Renal pelvis (tissue), 4 donors: ENCODE results near the gene KRTAP5-2. TPM values are rescaled to one million over a fixed set of nuclear protein-coding genes. Genes with fewer than 3 reads are reported as not detected.
"Not testable (repeated sequence)": the region's sequence is repeated elsewhere in the genome, so short reads cannot be mapped to it uniquely, and the experiment has no call there.

Source experiments
- DNase-seq: peaks from one replicate; pipeline ENCODE4 v3.0.0-alpha.2; 2013
- polyA plus RNA-seq, 3 donors: library from polyadenylated mRNA; unstranded; fragments of 120-200 nt; gene quantifications; one replicate each; pipeline ENCODE4 v1.2.1, GENCODE V29; 2013; ENCODE audit not compliant: insufficient read length in 3 of 3

Gene KRTAP5-2
- polyA plus RNA-seq, 3 donors = 0.25 to 0.42 TPM; not detected in 1

GRCh38 chr11:1595994-1596575, 2.0 kb downstream of the KRTAP5-2 start:
- not testable (repeated sequence) for DNase-seq

GRCh38 chr11:1592628-1593027, 5.5 kb downstream of the KRTAP5-2 start:
- no peak for DNase-seq

- DNase-seq = no peak
Observed at GRCh38 chr11:1589996-1590395, 8.1 kb downstream of the KRTAP5-2 start.

- DNase-seq = not testable (repeated sequence)
Observed at GRCh38 chr11:1589191-1589963, 8.7 kb downstream of the KRTAP5-2 start.

GRCh38 chr11:1586699-1587098, 11.4 kb downstream of the KRTAP5-2 start:
- no peak for DNase-seq

GRCh38 chr11:1584661-1585370, 13.3 kb downstream of the KRTAP5-2 start, which contains the start of gene KRTAP5-1:
Gene KRTAP5-1, minus strand, starts transcription at chr11:1585283. Its CDS starts 34 bp downstream, at chr11:1585249.
- not testable (repeated sequence) for DNase-seq

GRCh38 chr11:1582909-1583308, 15.2 kb downstream of the KRTAP5-2 start:
- not testable (repeated sequence) for DNase-seq

GRCh38 chr11:1581976-1582375, 16.1 kb downstream of the KRTAP5-2 start:
- no peak for DNase-seq

GRCh38 chr11:1576825-1577224, 21.3 kb downstream of the KRTAP5-2 start:
- DNase-seq = no peak

- not testable (repeated sequence) for DNase-seq
Observed at GRCh38 chr11:1575756-1576155, 22.3 kb downstream of the KRTAP5-2 start.

GRCh38 chr11:1574933-1575242, 23.2 kb downstream of the KRTAP5-2 start:
- DNase-seq = no peak

GRCh38 chr11:1574238-1574932, 23.7 kb downstream of the KRTAP5-2 start:
- DNase-seq = no peak

GRCh38 chr11:1573903-1574237, 24.2 kb downstream of the KRTAP5-2 start:
- no peak for DNase-seq

- no peak for DNase-seq
Observed at GRCh38 chr11:1573077-1573902, 24.8 kb downstream of the KRTAP5-2 start.

- DNase-seq = peak; percentile 82
Observed at GRCh38 chr11:1572197-1573076, 25.7 kb downstream of the KRTAP5-2 start, which contains the start of gene DUSP8. Gene DUSP8, minus strand, starts transcription at chr11:1572271. Its CDS starts 6,445 bp downstream, at chr11:1565826.

- DNase-seq = no peak
Observed at GRCh38 chr11:1571760-1572196, 26.3 kb downstream of the KRTAP5-2 start.

- DNase-seq = no peak
Observed at GRCh38 chr11:1570896-1571759, 27.0 kb downstream of the KRTAP5-2 start.

GRCh38 chr11:1570531-1570895, 27.6 kb downstream of the KRTAP5-2 start:
- no peak for DNase-seq

- no peak for DNase-seq
Observed at GRCh38 chr11:1570001-1570453, 28.1 kb downstream of the KRTAP5-2 start.
